Gastrocnemius medialis (tissue), 4 donors: Measurements from ENCODE around the gene FAM89A. TPM values are rescaled to one million over a fixed set of nuclear protein-coding genes. Genes with fewer than 3 reads are reported as not detected.

ENCODE experiments used
- ATAC-seq, 2 donors: fragments of 150-250 bp; one replicate each; pipeline ENCODE4 v1.9.1; 2016
- DNase-seq, 2 donors: peaks; one replicate each; pipeline ENCODE4 v3.0.0-alpha.2; 2019
- H3K27ac ChIP-seq, 4 donors: fragments of 200-600 bp; sonication (generic); 1 replicate in 1 of 4; 2 replicates in 3 of 4; pipeline ENCODE4 v1.5.1; 2016 to 2018; ENCODE audit warnings: mild to moderate bottlenecking in 2 of 4, moderate library complexity in 1 of 4
- H3K27me3 ChIP-seq, 3 donors: fragments of 200-600 bp; sonication (generic) in 2 of 3; 1 replicate in 1 of 3; 2 replicates in 2 of 3; pipeline versions ENCODE4 v1.5.1 to v1.6.0; 2016 to 2019; ENCODE audit warnings: mild to moderate bottlenecking in 1 of 3, moderate library complexity in 1 of 3
- H3K36me3 ChIP-seq, 2 donors: fragments of 200-600 bp; sonication (generic) in 1 of 2; one replicate each; pipeline ENCODE4 v1.5.1; 2017 to 2018
- H3K4me1 ChIP-seq, 2 donors: fragments of 200-600 bp; sonication (generic) in 1 of 2; one replicate each; pipeline ENCODE4 v1.5.1; 2016 to 2017; ENCODE audit warnings: mild to moderate bottlenecking in 2 of 2
- H3K4me3 ChIP-seq, 4 donors: fragments of 200-600 bp; sonication (generic) in 3 of 4; 1 replicate in 1 of 4; 2 replicates in 3 of 4; pipeline ENCODE4 v1.5.1; 2016 to 2019; ENCODE audit warnings: mild to moderate bottlenecking in 2 of 4
- H3K9me3 ChIP-seq, 3 donors: fragments of 200-600 bp; sonication (generic) in 2 of 3; 1 replicate in 1 of 3; 2 replicates in 2 of 3; pipeline ENCODE4 v1.5.1; 2016 to 2019
- CTCF ChIP-seq, 5 experiments: fragments of 450-650 bp in 3 of 5; fragments of 200-600 bp in 2 of 5; sonication (generic) in 2 of 5; IDR thresholded peaks in 4 of 5; conservative IDR thresholded peaks in 1 of 5; 1 replicate in 4 of 5; 2 replicates in 1 of 5; pipeline ENCODE4 v1.5.1; 2016 to 2019; ENCODE audit warnings: antibody characterized with exemption in 5 of 5, mild to moderate bottlenecking in 3 of 5, moderate library complexity in 3 of 5
- POLR2A ChIP-seq, 2 donors: fragments of 450-650 bp; IDR thresholded peaks; one replicate each; pipeline ENCODE4 v1.6.1; 2017; ENCODE audit warnings: antibody characterized with exemption in 2 of 2, mild to moderate bottlenecking in 2 of 2, moderate library complexity in 2 of 2
- in situ Hi-C, 4 donors: fragments of 200-750 bp; cut with MboI; loops; one replicate each; pipeline versions ENCODE4 v1.15.0 to v1.8.0; 2017; ENCODE audit warnings: low sequenced_read_pairs in 4 of 4
- intact Hi-C: fragments of 100-400 bp; cut with DNase I; formaldehyde crosslinking; loops from one replicate; pipeline ENCODE4 v1.15.1; 2023; ENCODE audit warnings: low total_unique reads
- microRNA counts, 2 donors: library from miRNA; unstranded; fragments of <30 nt; microRNA quantifications; one replicate each; lab custom pipeline; 2016
- total RNA-seq, 4 donors: library from RNA; depleted of rRNA; stranded (reverse); fragments of >200 nt; gene quantifications; one replicate each; pipeline versions ENCODE4 v1.1.0 to v1.2.3, GENCODE V29; 2016

FAM89A gene
- total RNA-seq, 4 donors from 2014 or later, result 2.1 to 8.6 (median 5.3) TPM

DNA sequence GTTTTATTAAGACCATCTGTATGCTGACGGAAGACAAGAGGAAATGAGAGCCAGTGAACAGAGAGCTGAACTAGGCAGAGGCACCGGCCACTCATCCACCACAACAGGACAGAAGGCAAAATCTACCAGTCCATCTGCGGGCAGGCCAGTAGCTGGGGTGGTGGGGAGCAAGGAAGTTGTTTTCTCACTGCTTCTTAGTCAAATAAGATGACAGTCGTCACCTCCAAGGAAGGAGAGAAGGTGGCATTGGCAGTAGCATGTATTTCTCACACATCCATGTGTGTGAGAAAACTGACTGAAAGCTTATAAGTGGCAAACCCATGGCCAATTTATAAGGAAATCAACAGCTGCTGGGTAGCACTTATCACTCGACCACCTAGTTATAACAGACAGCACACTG lies 69.6 kb downstream of the FAM89A start:
- Histone ChIP-seq H3K4me1 (no peaks in the 10 kb centered on the region), H3K9me3 (no peaks in the 10 kb centered on the region), H3K36me3 (no peaks in the 10 kb centered on the region), H3K27me3 (no peaks in the 10 kb centered on the region), H3K4me3 (no peak overlapping the region), H3K27ac (no peak overlapping the region)
- ATAC-seq, result no peak
- intact Hi-C loops, result no loop called here
- in situ Hi-C loops, result no loop called here
- no peak for DNase-seq
- TF ChIP-seq CTCF (IDR thresholded peaks at IDR 0.05 in 4 of 5, conservative IDR thresholded peaks at IDR 0.05 in 1 of 5) (no peak), POLR2A (IDR thresholded peaks at IDR 0.05) (no peak)

MicroRNAs within 50 kb of the gene (microRNA counts, 767-probe panel; counts per million panel counts)
- 356 to 448 counts per million in 2 donors for microRNA hsa-miR-1182 (lab: Ali Mortazavi, UCI)

Other genes with a start within 250 kb of the FAM89A start
- gene C1orf198, start 171.7 kb downstream of the FAM89A start, total RNA-seq, result 100 to 1,000 TPM; 281 to 590 (median 339) TPM
- gene TTC13, start 61.4 kb downstream of the FAM89A start, total RNA-seq, result 10 to 100 TPM; 16.0 to 36.0 (median 22.7) TPM
- gene ARV1, start 61.2 kb downstream of the FAM89A start, total RNA-seq, result 10 to 100 TPM in 2 of 4 donors, 1 to 10 TPM in 2; 7.9 to 21.3 (median 10.5) TPM
- not detected for gene TRIM67, start 121.8 kb upstream of the FAM89A start, total RNA-seq
- 100 to 1,000 TPM in 2 of 4 donors, 10 to 100 TPM in 2; 95.1 to 128 (median 104) TPM for gene GNPAT, start 201.0 kb upstream of the FAM89A start, total RNA-seq